Neuronal stem cell (in vitro differentiated cells): ENCODE results near the gene KRTAP10-7. TPM values are rescaled to one million over a fixed set of nuclear protein-coding genes. Genes with fewer than 3 reads are reported as not detected.
A peak's percentile ranks its signal among the peaks of the same experiment; 100 is the strongest.
"Not testable (repeated sequence)": the region's sequence is repeated elsewhere in the genome, so short reads cannot be mapped to it uniquely, and the experiment has no call there.

Source experiments
- DNase-seq: peaks from one replicate; pipeline ENCODE4 v3.0.0-alpha.2; 2013; ENCODE audit warnings: low spot score
- H2AFZ ChIP-seq: one replicate; pipeline ENCODE4 v1.6.1; 2013; ENCODE audit warnings: mild to moderate bottlenecking, low read length, inconsistent platforms
- H2AK5ac ChIP-seq: 2 replicates; pipeline ENCODE4 v1.6.1; 2013; ENCODE audit warnings: low read depth, mild to moderate bottlenecking, inconsistent platforms, low read length, moderate library complexity, mixed read lengths
- H2BK120ac ChIP-seq: 2 replicates; pipeline ENCODE4 v1.6.1; 2013; ENCODE audit warnings: low read depth, mild to moderate bottlenecking, inconsistent platforms, low read length, moderate library complexity, mixed read lengths
- H2BK12ac ChIP-seq: one replicate; pipeline ENCODE4 v1.6.1; 2013; ENCODE audit warnings: low read length, inconsistent platforms
- H2BK15ac ChIP-seq: 2 replicates; pipeline ENCODE4 v1.6.1; 2013; ENCODE audit warnings: mild to moderate bottlenecking, low read length, inconsistent platforms, mixed read lengths
- H2BK5ac ChIP-seq: one replicate; pipeline ENCODE4 v1.6.1; 2013; ENCODE audit warnings: inconsistent platforms, mild to moderate bottlenecking, low read length, moderate library complexity
- H3K14ac ChIP-seq: one replicate; pipeline ENCODE4 v1.6.1; 2013; ENCODE audit warnings: low read length, inconsistent platforms
- H3K18ac ChIP-seq: 2 replicates; pipeline ENCODE4 v1.6.1; 2013; ENCODE audit warnings: low read length, inconsistent platforms
- H3K23ac ChIP-seq: 2 replicates; pipeline ENCODE4 v1.6.1; 2013; ENCODE audit warnings: low read depth, mild to moderate bottlenecking, mixed read lengths, low read length, inconsistent platforms; ENCODE audit not compliant: poor library complexity
- H3K27ac ChIP-seq: replicated peaks from 3 replicates; pipeline ENCODE4 v1.5.1; 2013; ENCODE audit warnings: low read length, inconsistent platforms
- H3K27me3 ChIP-seq, 3 experiments: 2 replicates each; pipeline ENCODE4 v1.6.1; 2013; ENCODE audit warnings: low read length in 3 of 3, mild to moderate bottlenecking in 2 of 3, inconsistent platforms in 1 of 3, low read depth in 1 of 3, mixed read lengths in 1 of 3, moderate library complexity in 1 of 3; ENCODE audit not compliant: control insufficient read depth in 3 of 3, insufficient read depth in 3 of 3
- H3K36me3 ChIP-seq, 2 donors: replicated peaks in 1 of 2; 2 replicates each; pipeline ENCODE4 v1.6.1; 2013; ENCODE audit warnings: low read length in 2 of 2; ENCODE audit not compliant: control insufficient read depth in 2 of 2, insufficient read depth in 2 of 2
- H3K4ac ChIP-seq: 2 replicates; pipeline ENCODE4 v1.6.1; 2013; ENCODE audit warnings: inconsistent platforms, mild to moderate bottlenecking, low read length, moderate library complexity
- H3K4me1 ChIP-seq, 2 donors: 1 replicate in 1 of 2; 2 replicates in 1 of 2; pipeline ENCODE4 v1.6.1; 2013; ENCODE audit warnings: low read length in 2 of 2, low read depth in 1 of 2; ENCODE audit not compliant: control insufficient read depth in 2 of 2, insufficient read depth in 1 of 2
- H3K4me2 ChIP-seq: one replicate; pipeline ENCODE4 v1.6.1; 2013; ENCODE audit warnings: mild to moderate bottlenecking, low read length, inconsistent platforms; ENCODE audit not compliant: insufficient read depth, poor library complexity, severe bottlenecking
- H3K4me3 ChIP-seq, 2 donors: 2 replicates each; pipeline ENCODE4 v1.5.1; 2013; ENCODE audit warnings: low read length in 2 of 2, mild to moderate bottlenecking in 2 of 2, inconsistent platforms in 1 of 2, moderate library complexity in 1 of 2
- H3K79me1 ChIP-seq: one replicate; pipeline ENCODE4 v1.6.1; 2013; ENCODE audit warnings: low read depth, mild to moderate bottlenecking, inconsistent platforms, low read length, moderate library complexity
- H3K9ac ChIP-seq: one replicate; pipeline ENCODE4 v1.6.1; 2013; ENCODE audit warnings: mild to moderate bottlenecking, low read depth, low read length, inconsistent platforms; ENCODE audit not compliant: poor library complexity
- H3K9me3 ChIP-seq, 2 donors: replicated peaks in 1 of 2; 2 replicates each; pipeline versions ENCODE3 to v1.6.1; 2013; ENCODE audit warnings: low read length in 2 of 2, mild to moderate bottlenecking in 2 of 2, inconsistent platforms in 1 of 2, low read depth in 1 of 2, mixed read lengths in 1 of 2, moderate library complexity in 1 of 2; ENCODE audit not compliant: control insufficient read depth in 2 of 2, insufficient read depth in 1 of 2
- H4K8ac ChIP-seq: one replicate; pipeline ENCODE4 v1.6.1; 2013; ENCODE audit warnings: low read depth, mild to moderate bottlenecking, inconsistent platforms, low read length, moderate library complexity
- H4K91ac ChIP-seq: one replicate; pipeline ENCODE4 v1.6.1; 2013; ENCODE audit warnings: low read length, low read depth, mild to moderate bottlenecking, inconsistent platforms; ENCODE audit not compliant: poor library complexity
- WGBS, 2 donors: extraction: QIAGEN DNeasy Blood & Tissue Kit; methylation state at CpG; one replicate each; pipeline ENCODE4 v1.1.7; 2013; ENCODE audit warnings: missing lambda C conversion rate in 2 of 2, mixed read lengths in 1 of 2; ENCODE audit not compliant: insufficient read length in 2 of 2, insufficient replicate concordance in 1 of 2; ENCODE audit errors: extremely low coverage in 2 of 2; 5-methylcytosine and 5-hydroxymethylcytosine counted together
- polyA plus RNA-seq, 2 experiments: library from polyadenylated mRNA; stranded (reverse); fragments of 200-250 nt; gene quantifications; one replicate each; pipeline ENCODE4 v1.2.3, GENCODE V29; 2013

The KRTAP10-7 gene
- polyA plus RNA-seq (2013, experiment 1 of 2): not detected
- 0.03 TPM for polyA plus RNA-seq (2013, experiment 2 of 2)

DNA sequence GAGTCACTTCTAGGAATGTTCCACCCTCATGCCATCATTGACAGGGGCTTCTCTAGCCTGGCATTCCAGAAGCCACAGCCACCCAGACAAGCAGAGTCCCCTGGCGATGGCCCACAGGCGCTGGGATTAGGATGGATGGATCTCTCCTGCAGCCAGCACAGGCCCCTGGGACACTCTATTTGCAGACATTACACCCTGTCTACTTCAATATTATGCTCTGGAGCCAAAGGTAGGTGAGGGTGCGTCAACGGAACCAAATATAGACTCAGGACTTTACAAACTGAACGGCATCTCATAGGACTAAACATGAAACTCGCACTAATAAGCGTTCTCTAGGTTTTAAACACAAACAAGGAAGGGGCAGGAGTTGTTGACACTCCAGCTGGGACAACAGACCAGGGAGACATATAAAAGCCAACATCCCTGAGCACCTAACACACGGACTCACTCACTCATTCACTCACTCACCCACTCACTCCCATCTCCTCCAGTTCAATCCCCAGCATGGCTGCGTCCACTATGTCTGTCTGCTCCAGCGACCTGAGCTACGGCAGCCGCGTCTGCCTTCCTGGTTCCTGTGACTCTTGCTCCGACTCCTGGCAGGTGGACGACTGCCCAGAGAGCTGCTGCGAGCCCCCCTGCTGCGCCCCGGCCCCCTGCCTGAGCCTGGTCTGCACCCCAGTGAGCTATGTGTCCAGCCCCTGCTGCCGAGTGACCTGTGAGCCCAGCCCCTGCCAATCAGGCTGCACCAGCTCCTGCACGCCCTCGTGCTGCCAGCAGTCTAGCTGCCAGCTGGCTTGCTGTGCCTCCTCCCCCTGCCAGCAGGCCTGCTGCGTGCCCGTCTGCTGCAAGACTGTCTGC, at the start of gene KRTAP10-7:
Gene KRTAP10-7 (plus strand): TSS at position 480 of the 861 bp plus-strand sequence. CDS start 25 bp downstream, at position 505.
- no CpG with 5 or more reads among the region's 23 CpGs for WGBS, 2 donors

GRCh38 chr21:44550807-44551206, 49.6 kb upstream of the KRTAP10-7 start:
- Histone ChIP-seq H2AFZ (no peak overlapping the region), H3K27ac (no peak overlapping the region), H3K18ac (peak overlapping the region; percentile 48), H2BK12ac (peak overlapping the region; percentile 16), H3K4me1 (peaks cover 21 to 22% of the 10 kb centered on the region in 2 donors), H3K14ac (peak overlapping the region; percentile 49), H3K36me3 (no peaks in the 10 kb centered on the region), H2BK5ac (peak overlapping the region; percentile 16), H2AK5ac (peak overlapping the region; percentile 77), H3K4me2 (no peak overlapping the region), H3K9ac (no peak overlapping the region), H4K91ac (peak overlapping the region; percentile 31), H2BK120ac (no peak overlapping the region), H4K8ac (no peak overlapping the region), H3K23ac (peak overlapping the region; percentile 1), H3K4ac (no peak overlapping the region), H2BK15ac (peak overlapping the region; percentile 81), H3K79me1 (no peaks in the 10 kb centered on the region), H3K27me3 (no peaks in the 10 kb centered on the region), H3K4me3 (peak overlapping the region in 1 of 2 donors; percentile 37), H3K9me3 (peaks cover 0 to 3% of the 10 kb centered on the region in 2 donors)
- no peak for DNase-seq
- WGBS, 2 donors: no CpG with 5 or more reads among the region's 10 CpGs

More for the DNA sequence above, at the start of gene KRTAP10-7:
- Histone ChIP-seq H3K27ac (peak within 1 kb of the TSS; percentile 22), H3K4me3 (peak within 1 kb of the TSS in 1 of 2 donors; percentile 22), H3K9ac (peak within 1 kb of the TSS; percentile 63), H2BK12ac (peak within 1 kb of the TSS; percentile 97), H2BK15ac (peak within 1 kb of the TSS; percentile 64), H3K23ac (peak within 1 kb of the TSS; percentile 68), H3K14ac (peak within 1 kb of the TSS; percentile 97), H2AK5ac (peak within 1 kb of the TSS; percentile 12), H4K91ac (peak within 1 kb of the TSS; percentile 53), H3K18ac (peak within 1 kb of the TSS; percentile 89), H3K4ac (peak within 1 kb of the TSS; percentile 42)
- not testable (repeated sequence) for DNase-seq, H2BK120ac ChIP-seq, H3K27me3 ChIP-seq, H3K4me1 ChIP-seq, H3K9me3 ChIP-seq, H3K36me3 ChIP-seq, H2AFZ ChIP-seq, H2BK5ac ChIP-seq, H3K4me2 ChIP-seq, H4K8ac ChIP-seq, H3K79me1 ChIP-seq

DNA sequence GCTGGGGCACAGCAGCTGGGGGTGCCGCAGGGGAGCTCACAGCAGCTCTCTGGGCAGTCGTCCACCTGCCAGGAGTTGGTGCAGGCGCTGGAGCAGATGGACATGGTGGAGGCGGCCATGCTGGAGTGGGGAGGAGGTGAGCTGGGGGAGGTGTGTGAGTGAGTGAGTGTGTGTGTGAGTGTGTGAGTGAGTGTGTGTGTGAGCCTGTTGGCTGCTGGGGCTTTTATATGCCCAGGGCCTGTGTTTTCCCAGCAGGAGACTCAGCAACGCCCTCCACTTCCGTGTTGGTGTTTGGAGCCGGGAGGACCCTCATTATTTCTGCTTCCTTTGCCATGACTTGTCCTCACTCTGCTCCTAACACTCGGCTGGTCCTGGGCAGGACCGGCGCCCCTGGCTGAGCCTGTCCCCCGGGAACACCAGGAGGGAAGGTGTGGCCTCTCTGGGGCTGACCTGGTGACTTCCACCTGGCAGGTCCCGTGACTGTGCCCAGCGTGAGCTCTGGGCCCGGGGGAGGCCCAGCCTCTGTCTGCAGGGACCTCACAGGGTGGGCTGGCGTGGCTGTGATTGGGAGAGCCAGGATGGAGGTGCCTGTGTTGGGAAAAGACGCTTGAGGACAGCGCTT, 48.9 kb upstream of the KRTAP10-7 start, which contains the start of gene KRTAP10-2:
Gene KRTAP10-2 (minus strand): TSS at position 166 of the 622 bp plus-strand sequence. CDS start 47 bp downstream, at position 119.
- no peaks in the 10 kb centered on the region for H3K36me3 ChIP-seq
- peak within 1 kb of the TSS; percentile 27 for H2BK5ac ChIP-seq
- no peak within 1 kb of the TSS for H3K4ac ChIP-seq
- no peaks in the 10 kb centered on the region for H3K27me3 ChIP-seq
- peak within 1 kb of the TSS; percentile 81 for H2BK15ac ChIP-seq
- no peak within 1 kb of the TSS for H4K8ac ChIP-seq
- H3K4me1 ChIP-seq: peaks cover 21 to 22% of the 10 kb centered on the region in 2 donors
- peak within 1 kb of the TSS; percentile 95 for H2AK5ac ChIP-seq
- no peak for DNase-seq
- no peak within 1 kb of the TSS for H3K4me2 ChIP-seq
- H3K27ac ChIP-seq: no peak within 1 kb of the TSS
- peak within 1 kb of the TSS; percentile 24 for H3K9ac ChIP-seq
- peak within 1 kb of the TSS; percentile 89 for H4K91ac ChIP-seq
- H2AFZ ChIP-seq: peak within 1 kb of the TSS; percentile 69
- peak within 1 kb of the TSS; percentile 65 for H2BK12ac ChIP-seq
- peak within 1 kb of the TSS; percentile 78 for H3K14ac ChIP-seq
- H2BK120ac ChIP-seq: peak within 1 kb of the TSS; percentile 90
- peak within 1 kb of the TSS in 1 of 2 donors; percentile 37 for H3K4me3 ChIP-seq
- WGBS, 2 donors: no CpG with 5 or more reads among the region's 17 CpGs
- peak within 1 kb of the TSS; percentile 1 for H3K23ac ChIP-seq
- peaks cover 0 to 3% of the 10 kb centered on the region in 2 donors for H3K9me3 ChIP-seq
- H3K18ac ChIP-seq: peak within 1 kb of the TSS; percentile 92
- no peaks in the 10 kb centered on the region for H3K79me1 ChIP-seq
